ENCODE measurements around the gene CUL1. TPM values are rescaled to one million over a fixed set of nuclear protein-coding genes. Genes with fewer than 3 reads are reported as not detected.
A peak's percentile ranks its signal among the peaks of the same experiment; 100 is the strongest.

Gene CUL1
- polyA plus RNA-seq, 1 donor = 62.9 TPM

GRCh38 chr7:148715027-148715426 is 16.3 kb downstream of the CUL1 start:
- DNase-seq = no peak

- DNase-seq = no peak
These were observed 18.6 kb downstream of the CUL1 start for GRCh38 chr7:148717266-148717793.

- DNase-seq = no peak
These were observed 19.7 kb downstream of the CUL1 start for GRCh38 chr7:148718431-148718830.

- DNase-seq = no peak
These were observed 21.1 kb downstream of the CUL1 start for GRCh38 chr7:148719753-148720152.

- DNase-seq = no peak
These were observed 21.8 kb downstream of the CUL1 start for GRCh38 chr7:148720472-148720871.

GRCh38 chr7:148721390-148721789 is 22.7 kb downstream of the CUL1 start:
- DNase-seq = no peak

- no peak for DNase-seq
These were observed 23.9 kb downstream of the CUL1 start for GRCh38 chr7:148722340-148723165.

- no peak for DNase-seq
These were observed 24.5 kb downstream of the CUL1 start for GRCh38 chr7:148723166-148723559.

- DNase-seq = no peak
These were observed 25.1 kb downstream of the CUL1 start for GRCh38 chr7:148723846-148724245.

GRCh38 chr7:148726385-148726784 is 27.7 kb downstream of the CUL1 start:
- no peak for DNase-seq

GRCh38 chr7:148727501-148728278 is 29.0 kb downstream of the CUL1 start:
- DNase-seq = no peak

GRCh38 chr7:148729984-148730733 is 31.5 kb downstream of the CUL1 start:
- no peak for DNase-seq

- DNase-seq = no peak
These were observed 34.2 kb downstream of the CUL1 start for GRCh38 chr7:148732862-148733261.

GRCh38 chr7:148733496-148733895 is 34.8 kb downstream of the CUL1 start:
- DNase-seq = no peak

- DNase-seq = no peak
These were observed 36.4 kb downstream of the CUL1 start for GRCh38 chr7:148735141-148735540.

- DNase-seq = no peak
These were observed 37.3 kb downstream of the CUL1 start for GRCh38 chr7:148735967-148736366.

GRCh38 chr7:148738737-148739535 is 40.2 kb downstream of the CUL1 start:
- no peak for DNase-seq

GRCh38 chr7:148746135-148746534 is 47.4 kb downstream of the CUL1 start:
- DNase-seq = no peak

GRCh38 chr7:148747274-148747673 is 48.6 kb downstream of the CUL1 start:
- peak; percentile 15 for DNase-seq

- DNase-seq = no peak
These were observed 52.0 kb downstream of the CUL1 start for GRCh38 chr7:148750442-148751355.

Measured in left kidney (tissue), 2 donors.